PFSK-1 (cell line): ENCODE results near the gene CNOT10.

Experiments
- FOXP2 ChIP-seq: optimal IDR thresholded peaks from 2 replicates; pipeline ENCODE3; 2011; ENCODE audit warnings: borderline replicate concordance, control low read depth, inconsistent platforms; ENCODE audit not compliant: insufficient read depth; ENCODE audit errors: extremely low read length, extremely low read depth
- POLR2AphosphoS5 ChIP-seq: IDR thresholded peaks from 2 replicates; pipeline ENCODE4 v1.6.1; 2012; ENCODE audit warnings: low read depth, mild to moderate bottlenecking, control low read depth, low read length, moderate library complexity
- REST ChIP-seq, 2 experiments: IDR thresholded peaks; 2 replicates each; pipeline versions ENCODE4 v1.6.1 to v1.8.0; 2011 to 2012; ENCODE audit warnings: low read depth in 2 of 2, low read length in 2 of 2, control low read depth in 1 of 2, inconsistent platforms in 1 of 2, mild to moderate bottlenecking in 1 of 2, moderate library complexity in 1 of 2; ENCODE audit not compliant: insufficient read depth in 1 of 2
- SIN3A ChIP-seq: IDR thresholded peaks from 2 replicates; pipeline ENCODE4 v1.6.1; 2012; ENCODE audit warnings: mild to moderate bottlenecking, low read length, moderate library complexity, borderline replicate concordance; ENCODE audit not compliant: insufficient read depth
- TAF1 ChIP-seq: IDR thresholded peaks from 2 replicates; pipeline ENCODE4 v1.6.1; 2012; ENCODE audit warnings: low read length, control low read depth, borderline replicate concordance; ENCODE audit not compliant: insufficient read depth

The CNOT10 gene

GRCh38 chr3:32821686-32822296 is 136.8 kb downstream of the CNOT10 start:
- TF ChIP-seq REST (IDR thresholded peaks at IDR 0.05; ENCODE audit: insufficient read depth in 1 of 2, low read depth in 2 of 2, low read length in 2 of 2): no peak
- no peak for TF ChIP-seq POLR2AphosphoS5
- TF ChIP-seq FOXP2: no peak

GRCh38 chr3:32822609-32823498 is 137.9 kb downstream of the CNOT10 start:
- TF ChIP-seq FOXP2 (no peak), REST (IDR thresholded peaks at IDR 0.05; ENCODE audit: insufficient read depth in 1 of 2, low read depth in 2 of 2, low read length in 2 of 2) (no peak), TAF1 (no peak), SIN3A (no peak), POLR2AphosphoS5 (no peak)
